Measurements from ENCODE around the gene GLRX3. TPM values are rescaled to one million over a fixed set of nuclear protein-coding genes. Genes with fewer than 3 reads are reported as not detected.

GLRX3 gene
- total RNA-seq, 1 experiment from 2014 or later = 98.1 TPM

DNA sequence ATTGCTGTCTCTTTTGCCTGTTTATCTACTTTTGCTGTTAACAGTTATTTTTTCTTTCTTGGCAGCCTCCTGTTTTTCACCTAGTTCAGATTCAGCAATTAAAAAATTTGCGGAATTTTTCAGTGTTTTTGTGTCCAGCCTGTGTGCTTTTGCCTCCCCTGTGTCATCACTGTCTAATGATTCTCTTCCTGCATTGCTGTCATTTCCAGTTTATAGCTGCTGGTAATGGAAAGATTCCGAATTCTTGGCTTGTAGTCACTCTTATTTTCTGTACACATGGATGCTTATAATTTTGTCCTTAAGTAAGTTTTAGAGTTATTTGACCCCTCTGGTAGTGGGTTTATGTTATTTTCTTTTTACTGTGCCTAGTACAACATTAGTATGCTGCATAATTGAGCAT is 25.1 kb downstream of the GLRX3 start:
- ChIA-PET CTCF (no interaction called here), POLR2A (ENCODE audit: unreplicated experiment) (no interaction called here)
- Histone ChIP-seq H2AFZ (ENCODE audit: low read length) (no peak overlapping the region), H3K4me2 (ENCODE audit: low read length) (no peak overlapping the region), H3K4me3 (ENCODE audit: low read length) (no peak overlapping the region), H3K9me3 (ENCODE audit: low read length) (no peaks in the 10 kb centered on the region), H3K36me3 (ENCODE audit: low read depth, low read length) (peaks cover 33% of the 10 kb centered on the region), H3K4me1 (ENCODE audit: insufficient read depth, low read length) (no peaks in the 10 kb centered on the region), H4K20me1 (ENCODE audit: low read length) (peaks cover 17% of the 10 kb centered on the region), H3K9ac (ENCODE audit: low read length) (no peak overlapping the region), H3F3A (ENCODE audit: low read length, unreplicated experiment) (no peaks in the 10 kb centered on the region), H3K9me2 (replicated peaks; ENCODE audit: low read length) (no peaks in the 10 kb centered on the region), H3K27ac (ENCODE audit: low read length) (no peak overlapping the region), H3K79me2 (ENCODE audit: low read length) (peaks cover 34% of the 10 kb centered on the region), H3K27me3 (ENCODE audit: low read length) (no peaks in the 10 kb centered on the region)
- intact Hi-C loops (cut with micrococcal nuclease) = no loop called here
- DNase-seq = no peak
- TF ChIP-seq, protein P1, sequence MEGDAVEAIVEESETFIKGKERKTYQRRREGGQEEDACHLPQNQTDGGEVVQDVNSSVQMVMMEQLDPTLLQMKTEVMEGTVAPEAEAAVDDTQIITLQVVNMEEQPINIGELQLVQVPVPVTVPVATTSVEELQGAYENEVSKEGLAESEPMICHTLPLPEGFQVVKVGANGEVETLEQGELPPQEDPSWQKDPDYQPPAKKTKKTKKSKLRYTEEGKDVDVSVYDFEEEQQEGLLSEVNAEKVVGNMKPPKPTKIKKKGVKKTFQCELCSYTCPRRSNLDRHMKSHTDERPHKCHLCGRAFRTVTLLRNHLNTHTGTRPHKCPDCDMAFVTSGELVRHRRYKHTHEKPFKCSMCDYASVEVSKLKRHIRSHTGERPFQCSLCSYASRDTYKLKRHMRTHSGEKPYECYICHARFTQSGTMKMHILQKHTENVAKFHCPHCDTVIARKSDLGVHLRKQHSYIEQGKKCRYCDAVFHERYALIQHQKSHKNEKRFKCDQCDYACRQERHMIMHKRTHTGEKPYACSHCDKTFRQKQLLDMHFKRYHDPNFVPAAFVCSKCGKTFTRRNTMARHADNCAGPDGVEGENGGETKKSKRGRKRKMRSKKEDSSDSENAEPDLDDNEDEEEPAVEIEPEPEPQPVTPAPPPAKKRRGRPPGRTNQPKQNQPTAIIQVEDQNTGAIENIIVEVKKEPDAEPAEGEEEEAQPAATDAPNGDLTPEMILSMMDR (conservative IDR thresholded peaks at IDR 0.05; ENCODE audit: low read depth, low read length) = no peak
- TF ChIP-seq EZH2phosphoT487 (IDR thresholded peaks at IDR 0.05; ENCODE audit: borderline replicate concordance, low read length) (no peak), EZH2 (IDR thresholded peaks at IDR 0.05; ENCODE audit: low read length, unreplicated experiment) (no peak)
- no TSS peak for BruUV-seq (replicated peaks)
- ATAC-seq = no peak

DNA sequence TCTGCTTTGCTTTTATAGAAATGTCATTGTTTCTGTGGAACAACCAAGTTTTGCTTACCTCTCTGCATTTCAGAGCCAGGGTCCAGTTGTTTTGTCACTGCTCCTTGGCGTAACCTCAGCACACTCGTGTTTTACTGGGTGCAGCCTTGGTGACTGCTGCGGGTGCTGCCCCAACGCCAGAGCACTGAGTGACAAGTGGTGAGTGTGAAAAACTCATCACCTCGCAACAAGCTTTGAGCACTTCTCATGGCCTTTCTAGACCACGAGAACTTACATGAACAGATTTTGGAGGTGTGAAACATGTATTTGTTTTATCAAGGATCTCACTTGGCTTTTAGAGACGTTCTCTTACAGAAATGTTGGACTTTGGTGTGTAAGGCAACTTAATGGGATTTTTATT is 31.0 kb downstream of the GLRX3 start:
- CTCF ChIA-PET = no interaction called here
- H3K4me3 ChIP-seq (ENCODE audit: low read length) = no peak overlapping the region
- H3K9ac ChIP-seq (ENCODE audit: low read length) = no peak overlapping the region
- no peaks in the 10 kb centered on the region for H3K79me2 ChIP-seq (ENCODE audit: low read length)
- BruUV-seq (replicated peaks) = no TSS peak
- no peak for TF ChIP-seq EZH2phosphoT487 (IDR thresholded peaks at IDR 0.05; ENCODE audit: borderline replicate concordance, low read length)
- no peak for TF ChIP-seq EZH2 (IDR thresholded peaks at IDR 0.05; ENCODE audit: low read length, unreplicated experiment)
- TF ChIP-seq, protein P1 (conservative IDR thresholded peaks at IDR 0.05; ENCODE audit: low read depth, low read length) = no peak
- no peaks in the 10 kb centered on the region for H4K20me1 ChIP-seq (ENCODE audit: low read length)
- intact Hi-C loops (cut with micrococcal nuclease) = no loop called here
- no peak overlapping the region for H3K27ac ChIP-seq (ENCODE audit: low read length)
- H3F3A ChIP-seq (ENCODE audit: low read length, unreplicated experiment) = no peaks in the 10 kb centered on the region
- no peak for DNase-seq
- no peak overlapping the region for H3K4me2 ChIP-seq (ENCODE audit: low read length)
- no peak overlapping the region for H2AFZ ChIP-seq (ENCODE audit: low read length)
- peaks cover 26% of the 10 kb centered on the region for H3K36me3 ChIP-seq (ENCODE audit: low read depth, low read length)
- H3K27me3 ChIP-seq (ENCODE audit: low read length) = no peaks in the 10 kb centered on the region
- POLR2A ChIA-PET (ENCODE audit: unreplicated experiment) = no interaction called here
- H3K9me3 ChIP-seq (ENCODE audit: low read length) = no peaks in the 10 kb centered on the region
- no peaks in the 10 kb centered on the region for H3K9me2 ChIP-seq (replicated peaks; ENCODE audit: low read length)
- no peak for ATAC-seq
- H3K4me1 ChIP-seq (ENCODE audit: insufficient read depth, low read length) = no peaks in the 10 kb centered on the region

DNA sequence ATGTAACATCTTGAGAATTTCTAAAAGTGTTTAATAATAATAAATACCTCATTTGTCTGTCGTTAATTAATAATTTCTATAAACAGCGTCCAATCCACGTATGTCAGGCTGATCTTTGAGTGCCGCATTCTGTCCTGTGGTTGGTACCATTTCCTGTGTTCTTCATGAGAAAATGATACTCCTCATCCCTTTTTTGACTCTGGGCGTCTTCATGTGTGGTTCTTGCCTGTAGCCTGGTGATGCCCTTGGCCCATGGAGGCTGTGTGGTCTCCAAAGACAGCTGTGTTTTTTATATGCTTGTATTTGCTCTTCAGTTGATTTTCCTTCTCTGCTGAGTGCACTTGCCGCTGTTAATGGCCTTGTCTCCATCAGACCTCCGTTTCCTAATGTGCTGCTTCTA is 31.5 kb downstream of the GLRX3 start:
- Histone ChIP-seq H3K4me2 (ENCODE audit: low read length) (no peak overlapping the region), H3K9me2 (replicated peaks; ENCODE audit: low read length) (no peaks in the 10 kb centered on the region), H4K20me1 (ENCODE audit: low read length) (no peaks in the 10 kb centered on the region), H2AFZ (ENCODE audit: low read length) (no peak overlapping the region), H3K27me3 (ENCODE audit: low read length) (no peaks in the 10 kb centered on the region), H3K79me2 (ENCODE audit: low read length) (no peaks in the 10 kb centered on the region), H3K9me3 (ENCODE audit: low read length) (no peaks in the 10 kb centered on the region), H3K27ac (ENCODE audit: low read length) (no peak overlapping the region), H3F3A (ENCODE audit: low read length, unreplicated experiment) (no peaks in the 10 kb centered on the region), H3K36me3 (ENCODE audit: low read depth, low read length) (peaks cover 21% of the 10 kb centered on the region), H3K9ac (ENCODE audit: low read length) (no peak overlapping the region), H3K4me3 (ENCODE audit: low read length) (no peak overlapping the region), H3K4me1 (ENCODE audit: insufficient read depth, low read length) (no peaks in the 10 kb centered on the region)
- TF ChIP-seq, protein P1 (conservative IDR thresholded peaks at IDR 0.05; ENCODE audit: low read depth, low read length) = no peak
- TF ChIP-seq EZH2 (IDR thresholded peaks at IDR 0.05; ENCODE audit: low read length, unreplicated experiment) (no peak), EZH2phosphoT487 (IDR thresholded peaks at IDR 0.05; ENCODE audit: borderline replicate concordance, low read length) (no peak)
- ChIA-PET POLR2A (ENCODE audit: unreplicated experiment) (no interaction called here), CTCF (no interaction called here)
- DNase-seq = no peak
- no peak for ATAC-seq
- intact Hi-C loops (cut with micrococcal nuclease) = no loop called here
- no TSS peak for BruUV-seq (replicated peaks)

Data from PC-3 (cell line).